ENCODE results near the gene SORCS1. TPM values are rescaled to one million over a fixed set of nuclear protein-coding genes. Genes with fewer than 3 reads are reported as not detected.

The SORCS1 gene
- total and polyA plus RNA-seq, 9 donors, result 0.05 to 2.4 (median 1.0) TPM

DNA sequence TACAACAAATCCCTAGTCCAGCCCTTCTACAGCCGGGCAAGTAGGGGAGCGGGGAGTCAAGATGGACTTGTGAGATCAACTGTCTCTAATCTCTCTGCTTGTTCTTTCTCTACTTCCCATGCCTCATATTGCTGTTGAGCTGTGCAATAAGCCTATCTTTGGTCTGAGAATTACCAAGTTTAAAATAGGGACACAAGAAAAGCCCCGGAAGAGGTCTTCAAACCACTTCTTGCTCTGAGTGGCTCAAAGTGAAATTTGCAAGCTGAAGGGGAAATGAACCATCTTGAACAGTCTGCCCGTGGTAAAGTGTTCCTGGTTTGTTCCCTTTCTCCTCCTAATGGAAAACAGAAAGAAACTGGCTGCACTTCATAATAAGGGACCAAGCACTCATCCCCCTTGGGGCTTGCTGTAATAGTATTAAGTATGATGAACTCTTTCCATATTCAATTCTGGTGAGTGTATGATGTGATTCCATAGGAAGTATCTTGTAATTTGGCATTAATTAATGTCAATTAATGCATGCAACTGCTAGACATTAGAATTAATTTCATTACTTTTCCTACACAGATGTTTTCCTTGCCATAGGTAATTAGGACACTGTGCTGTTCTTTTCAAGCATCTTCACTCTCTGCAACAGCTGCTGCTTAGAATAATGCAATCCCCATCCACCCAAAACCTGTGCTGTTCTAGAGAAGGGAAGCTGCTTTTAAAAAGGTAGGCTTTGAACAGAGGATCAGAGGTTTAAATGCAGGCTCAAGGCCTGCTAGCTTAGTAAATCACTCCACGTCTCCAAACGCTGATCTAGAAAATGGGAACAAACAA is 449.6 kb downstream of the SORCS1 start:
- Histone ChIP-seq H3K27ac (no peak overlapping the region), H3K9me3 (no peaks in the 10 kb centered on the region), H3K27me3 (no peaks in the 10 kb centered on the region), H3K36me3 (no peaks in the 10 kb centered on the region), H3K4me1 (ENCODE audit: insufficient read depth) (no peaks in the 10 kb centered on the region), H3K4me3 (no peak overlapping the region)
- intact Hi-C loops (cut with DNase I), result no loop called here
- DNase-seq, result no peak
- TF ChIP-seq, protein P1, sequence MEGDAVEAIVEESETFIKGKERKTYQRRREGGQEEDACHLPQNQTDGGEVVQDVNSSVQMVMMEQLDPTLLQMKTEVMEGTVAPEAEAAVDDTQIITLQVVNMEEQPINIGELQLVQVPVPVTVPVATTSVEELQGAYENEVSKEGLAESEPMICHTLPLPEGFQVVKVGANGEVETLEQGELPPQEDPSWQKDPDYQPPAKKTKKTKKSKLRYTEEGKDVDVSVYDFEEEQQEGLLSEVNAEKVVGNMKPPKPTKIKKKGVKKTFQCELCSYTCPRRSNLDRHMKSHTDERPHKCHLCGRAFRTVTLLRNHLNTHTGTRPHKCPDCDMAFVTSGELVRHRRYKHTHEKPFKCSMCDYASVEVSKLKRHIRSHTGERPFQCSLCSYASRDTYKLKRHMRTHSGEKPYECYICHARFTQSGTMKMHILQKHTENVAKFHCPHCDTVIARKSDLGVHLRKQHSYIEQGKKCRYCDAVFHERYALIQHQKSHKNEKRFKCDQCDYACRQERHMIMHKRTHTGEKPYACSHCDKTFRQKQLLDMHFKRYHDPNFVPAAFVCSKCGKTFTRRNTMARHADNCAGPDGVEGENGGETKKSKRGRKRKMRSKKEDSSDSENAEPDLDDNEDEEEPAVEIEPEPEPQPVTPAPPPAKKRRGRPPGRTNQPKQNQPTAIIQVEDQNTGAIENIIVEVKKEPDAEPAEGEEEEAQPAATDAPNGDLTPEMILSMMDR (IDR thresholded peaks at IDR 0.05), result no peak
- TF ChIP-seq POLR2A (IDR thresholded peaks at IDR 0.05), result no peak
- TF ChIP-seq EP300 (IDR thresholded peaks at IDR 0.05), result no peak
- 66 to 69% (median 67%) methylated on average over 6 of the region's 6 CpGs for WGBS, 3 donors

DNA sequence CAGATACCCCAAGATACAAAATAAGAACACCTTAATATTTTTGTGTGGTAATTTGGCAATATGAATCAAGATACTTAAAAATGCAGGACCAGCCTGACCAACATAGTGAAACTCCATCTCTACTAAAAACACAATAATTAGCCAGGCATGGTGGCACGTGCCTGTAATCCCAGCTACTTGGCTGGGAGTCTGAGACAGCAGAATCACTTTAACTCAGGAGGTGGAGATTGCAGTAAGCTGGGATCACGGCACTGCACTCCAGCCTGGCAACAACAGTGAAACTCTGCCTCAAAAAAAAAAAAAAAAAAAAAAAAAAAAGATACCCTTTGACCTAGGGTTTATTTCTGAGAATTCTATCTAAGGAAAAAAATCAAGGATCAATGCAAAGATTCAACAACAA is 450.7 kb downstream of the SORCS1 start:
- WGBS, 3 donors, result 57 to 77% (median 59%) methylated on average over 2 of the region's 2 CpGs
- no peaks in the 10 kb centered on the region for H3K9me3 ChIP-seq
- H3K4me3 ChIP-seq, result no peak overlapping the region
- no peaks in the 10 kb centered on the region for H3K36me3 ChIP-seq
- no peaks in the 10 kb centered on the region for H3K4me1 ChIP-seq (ENCODE audit: insufficient read depth)
- no peaks in the 10 kb centered on the region for H3K27me3 ChIP-seq
- DNase-seq, result no peak
- no peak overlapping the region for H3K27ac ChIP-seq
- intact Hi-C loops (cut with DNase I), result no loop called here
- TF ChIP-seq POLR2A (IDR thresholded peaks at IDR 0.05) (no peak), EP300 (IDR thresholded peaks at IDR 0.05) (no peak)
- TF ChIP-seq, protein P1 (IDR thresholded peaks at IDR 0.05), result no peak

DNA sequence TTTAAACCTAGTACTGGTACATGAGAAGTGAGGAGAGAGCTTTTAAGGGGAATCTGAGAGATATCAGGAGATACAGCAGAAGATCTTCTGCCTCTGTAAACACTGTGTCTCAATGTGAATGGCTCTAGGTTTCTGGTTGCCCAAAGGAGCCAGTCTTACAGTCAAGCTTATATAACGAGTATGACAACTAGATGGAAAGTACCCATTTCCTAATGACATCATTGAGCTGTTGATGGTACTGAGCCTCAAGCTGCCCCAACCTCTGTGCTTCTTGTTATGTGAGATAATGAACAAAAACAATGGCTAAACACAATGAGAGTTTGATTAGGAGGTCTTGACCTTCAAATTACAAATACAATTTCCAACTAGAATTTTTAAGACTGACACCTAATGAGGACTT is 451.5 kb downstream of the SORCS1 start:
- intact Hi-C loops (cut with DNase I), result no loop called here
- DNase-seq, result no peak
- Histone ChIP-seq H3K9me3 (no peaks in the 10 kb centered on the region), H3K4me1 (ENCODE audit: insufficient read depth) (no peaks in the 10 kb centered on the region), H3K36me3 (no peaks in the 10 kb centered on the region), H3K27ac (no peak overlapping the region), H3K27me3 (no peaks in the 10 kb centered on the region), H3K4me3 (no peak overlapping the region)
- no peak for TF ChIP-seq EP300 (IDR thresholded peaks at IDR 0.05)
- TF ChIP-seq POLR2A (IDR thresholded peaks at IDR 0.05), result no peak
- TF ChIP-seq, protein P1 (IDR thresholded peaks at IDR 0.05), result no peak
- 75 to 96% (median 90%) methylated on average over 1 of the region's 1 CpG for WGBS, 3 donors

DNA sequence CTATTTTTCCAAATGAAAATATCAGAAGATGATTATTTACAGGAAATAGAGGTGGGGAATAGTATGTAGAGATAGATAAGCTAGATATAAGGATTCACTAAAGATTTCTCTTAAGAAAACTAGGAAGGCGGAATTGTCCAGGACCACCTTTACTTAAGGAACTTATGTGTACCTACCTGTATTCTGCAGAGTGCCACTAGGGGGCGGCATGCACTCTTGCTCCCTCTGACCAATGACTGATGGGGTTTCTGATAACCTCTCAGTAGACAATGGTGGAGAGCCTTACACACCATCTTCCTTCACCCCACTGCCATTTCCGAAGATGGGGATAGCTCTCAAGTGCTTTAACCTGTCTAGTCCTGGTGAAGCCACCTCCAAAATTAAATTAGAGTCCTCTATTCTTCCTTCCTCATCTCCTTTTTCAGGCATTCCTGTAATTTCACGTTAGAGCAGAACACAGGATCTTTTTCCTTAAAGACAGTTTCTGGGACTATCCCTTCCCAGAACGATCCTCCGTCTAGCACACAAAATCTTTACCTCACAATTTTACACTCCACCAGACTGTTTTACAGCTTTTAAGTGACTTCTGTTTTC is 453.1 kb downstream of the SORCS1 start:
- H3K27me3 ChIP-seq, result no peaks in the 10 kb centered on the region
- H3K36me3 ChIP-seq, result no peaks in the 10 kb centered on the region
- DNase-seq, result no peak
- H3K4me1 ChIP-seq (ENCODE audit: insufficient read depth), result no peaks in the 10 kb centered on the region
- H3K4me3 ChIP-seq, result no peak overlapping the region
- H3K27ac ChIP-seq, result no peak overlapping the region
- intact Hi-C loops (cut with DNase I), result no loop called here
- no peaks in the 10 kb centered on the region for H3K9me3 ChIP-seq
- 77 to 79% (median 77%) methylated on average over 6 of the region's 6 CpGs for WGBS, 3 donors
- TF ChIP-seq EP300 (IDR thresholded peaks at IDR 0.05) (no peak), POLR2A (IDR thresholded peaks at IDR 0.05) (no peak)
- TF ChIP-seq, protein P1 (IDR thresholded peaks at IDR 0.05), result no peak

Data from ovary (tissue), 9 donors.